Measurements from ENCODE around the gene GPC6.

GPC6 gene

GRCh38 chr13:93289053-93289452, 62.4 kb downstream of the GPC6 start:
- no peaks in the 10 kb centered on the region for H3F3A ChIP-seq (ENCODE audit: low read depth)
- H4K20me1 ChIP-seq (ENCODE audit: insufficient read depth, low read length, poor library complexity, severe bottlenecking): no peaks in the 10 kb centered on the region
- H3K4me2 ChIP-seq (ENCODE audit: low read depth, low read length, poor library complexity, severe bottlenecking): no peak overlapping the region
- TF ChIP-seq CTCF (conservative IDR thresholded peaks at IDR 0.05; ENCODE audit: low read length): no peak
- TF ChIP-seq EZH2phosphoT487 (IDR thresholded peaks at IDR 0.05; ENCODE audit: borderline replicate concordance): no peak
- no peaks in the 10 kb centered on the region for H3K36me3 ChIP-seq (ENCODE audit: insufficient read depth, low read length)
- no peaks in the 10 kb centered on the region for H3K4me1 ChIP-seq (ENCODE audit: insufficient read depth, low read length, poor library complexity, severe bottlenecking)
- no peak overlapping the region for H3K4me3 ChIP-seq (ENCODE audit: low read length, poor library complexity, severe bottlenecking)
- H3K9ac ChIP-seq (ENCODE audit: low read depth, low read length, poor library complexity, severe bottlenecking): no peak overlapping the region
- no peaks in the 10 kb centered on the region for H3K27me3 ChIP-seq (ENCODE audit: insufficient read depth, low read length, poor library complexity, severe bottlenecking)
- H3K79me2 ChIP-seq (ENCODE audit: insufficient read depth, low read length): no peaks in the 10 kb centered on the region
- no peak overlapping the region for H2AFZ ChIP-seq (ENCODE audit: low read length)
- H3K9me3 ChIP-seq (ENCODE audit: insufficient read depth, low read depth, low read length): no peaks in the 10 kb centered on the region
- H3K9me2 ChIP-seq (replicated peaks; ENCODE audit: low read depth, low read length): no peaks in the 10 kb centered on the region

- Histone ChIP-seq H3K9ac (ENCODE audit: low read depth, low read length, poor library complexity, severe bottlenecking) (no peak overlapping the region), H3K79me2 (ENCODE audit: insufficient read depth, low read length) (no peaks in the 10 kb centered on the region), H3K9me3 (ENCODE audit: insufficient read depth, low read depth, low read length) (no peaks in the 10 kb centered on the region), H3K9me2 (replicated peaks; ENCODE audit: low read depth, low read length) (no peaks in the 10 kb centered on the region), H4K20me1 (ENCODE audit: insufficient read depth, low read length, poor library complexity, severe bottlenecking) (no peaks in the 10 kb centered on the region), H3K4me2 (ENCODE audit: low read depth, low read length, poor library complexity, severe bottlenecking) (no peak overlapping the region), H2AFZ (ENCODE audit: low read length) (no peak overlapping the region), H3K4me1 (ENCODE audit: insufficient read depth, low read length, poor library complexity, severe bottlenecking) (no peaks in the 10 kb centered on the region), H3K4me3 (ENCODE audit: low read length, poor library complexity, severe bottlenecking) (no peak overlapping the region), H3K27me3 (ENCODE audit: insufficient read depth, low read length, poor library complexity, severe bottlenecking) (no peaks in the 10 kb centered on the region), H3K36me3 (ENCODE audit: insufficient read depth, low read length) (no peaks in the 10 kb centered on the region), H3F3A (ENCODE audit: low read depth) (no peaks in the 10 kb centered on the region)
- TF ChIP-seq CTCF (conservative IDR thresholded peaks at IDR 0.05; ENCODE audit: low read length) (no peak), EZH2phosphoT487 (IDR thresholded peaks at IDR 0.05; ENCODE audit: borderline replicate concordance) (no peak)
Observed at GRCh38 chr13:93289842-93290241, 63.2 kb downstream of the GPC6 start.

- Histone ChIP-seq H3K36me3 (ENCODE audit: insufficient read depth, low read length) (no peaks in the 10 kb centered on the region), H3K27me3 (ENCODE audit: insufficient read depth, low read length, poor library complexity, severe bottlenecking) (no peaks in the 10 kb centered on the region), H3K4me3 (ENCODE audit: low read length, poor library complexity, severe bottlenecking) (no peak overlapping the region), H3K4me1 (ENCODE audit: insufficient read depth, low read length, poor library complexity, severe bottlenecking) (no peaks in the 10 kb centered on the region), H3K9ac (ENCODE audit: low read depth, low read length, poor library complexity, severe bottlenecking) (no peak overlapping the region), H3K79me2 (ENCODE audit: insufficient read depth, low read length) (no peaks in the 10 kb centered on the region), H3K9me2 (replicated peaks; ENCODE audit: low read depth, low read length) (no peaks in the 10 kb centered on the region), H3K4me2 (ENCODE audit: low read depth, low read length, poor library complexity, severe bottlenecking) (no peak overlapping the region), H2AFZ (ENCODE audit: low read length) (no peak overlapping the region), H3K9me3 (ENCODE audit: insufficient read depth, low read depth, low read length) (no peaks in the 10 kb centered on the region), H4K20me1 (ENCODE audit: insufficient read depth, low read length, poor library complexity, severe bottlenecking) (no peaks in the 10 kb centered on the region), H3F3A (ENCODE audit: low read depth) (no peaks in the 10 kb centered on the region)
- TF ChIP-seq CTCF (conservative IDR thresholded peaks at IDR 0.05; ENCODE audit: low read length): no peak
- no peak for TF ChIP-seq EZH2phosphoT487 (IDR thresholded peaks at IDR 0.05; ENCODE audit: borderline replicate concordance)
Observed at GRCh38 chr13:93290503-93290902, 63.9 kb downstream of the GPC6 start.
